Esophagus muscularis mucosa (tissue), 4 donors: ENCODE data around the gene SERPINF2. TPM values are rescaled to one million over a fixed set of nuclear protein-coding genes. Genes with fewer than 3 reads are reported as not detected.

ENCODE experiments used
- DNase-seq: peaks from one replicate; pipeline ENCODE4 v3.0.0-alpha.2; 2017; ENCODE audit errors: extremely low spot score
- H3K27ac ChIP-seq, 4 donors: fragments of 200-600 bp; sonication (generic); replicated peaks in 1 of 4; 1 replicate in 3 of 4; 2 replicates in 1 of 4; pipeline ENCODE4 v1.5.1; 2016 to 2019; ENCODE audit warnings: mild to moderate bottlenecking in 1 of 4
- H3K27me3 ChIP-seq, 4 donors: fragments of 200-600 bp; sonication (generic); one replicate each; pipeline versions ENCODE4 v1.5.1 to v1.6.0; 2016 to 2019
- H3K36me3 ChIP-seq, 4 donors: fragments of 200-600 bp; sonication (generic); one replicate each; pipeline ENCODE4 v1.5.1; 2016 to 2019
- H3K4me1 ChIP-seq, 4 donors: fragments of 200-600 bp; sonication (generic); one replicate each; pipeline ENCODE4 v1.5.1; 2016 to 2019
- H3K4me3 ChIP-seq, 4 donors: fragments of 200-600 bp; sonication (generic); 1 replicate in 2 of 4; 2 replicates in 2 of 4; pipeline ENCODE4 v1.5.1; 2016 to 2019; ENCODE audit warnings: mild to moderate bottlenecking in 4 of 4, moderate library complexity in 1 of 4
- H3K9me3 ChIP-seq, 4 donors: fragments of 200-600 bp; sonication (generic); 1 replicate in 3 of 4; 2 replicates in 1 of 4; pipeline ENCODE4 v1.5.1; 2016 to 2019
- EP300 ChIP-seq: sonication (generic); formaldehyde crosslinking; IDR thresholded peaks from one replicate; pipeline ENCODE4 v1.6.1; 2017; ENCODE audit warnings: antibody characterized with exemption
- POLR2A ChIP-seq: fragments of 450-650 bp; IDR thresholded peaks from one replicate; pipeline ENCODE4 v1.6.1; 2017; ENCODE audit warnings: antibody characterized with exemption, moderate library complexity, mild to moderate bottlenecking, low read depth
- POLR2AphosphoS5 ChIP-seq, 2 donors: sonication (generic); formaldehyde crosslinking; IDR thresholded peaks; one replicate each; pipeline ENCODE4 v1.6.1; 2017; ENCODE audit warnings: antibody characterized with exemption in 2 of 2
- WGBS: methylation state at CpG from one replicate; pipeline ENCODE4 v1.1.5; 2018; 5-methylcytosine and 5-hydroxymethylcytosine counted together
- intact Hi-C: fragments of 100-400 bp; cut with DNase I; formaldehyde crosslinking; loops from one replicate; pipeline ENCODE4 v1.15.1; 2023
- total RNA-seq, 4 donors: library from RNA; depleted of rRNA; stranded (reverse); fragments of >200 nt; gene quantifications; one replicate each; pipeline versions ENCODE4 v1.1.0 to v1.2.1, GENCODE V29; 2016
- TF ChIP-seq, protein P1 (sequence below), 3 experiments: fragments of 200-600 bp in 2 of 3; fragments of 450-650 bp in 1 of 3; sonication (generic) in 2 of 3; IDR thresholded peaks; one replicate each; pipeline ENCODE4 v1.5.1; 2017 to 2019; ENCODE audit warnings: antibody characterized with exemption in 3 of 3, mild to moderate bottlenecking in 2 of 3, moderate library complexity in 1 of 3

Gene SERPINF2
- total RNA-seq, 4 donors from 2014 or later, result 2.4 to 7.5 (median 3.4) TPM

GRCh38 chr17:1755827-1756262 lies 13.2 kb downstream of the SERPINF2 start:
- no peak for TF ChIP-seq POLR2AphosphoS5 (IDR thresholded peaks at IDR 0.05)
- no peak for TF ChIP-seq POLR2A
- TF ChIP-seq, protein P1, sequence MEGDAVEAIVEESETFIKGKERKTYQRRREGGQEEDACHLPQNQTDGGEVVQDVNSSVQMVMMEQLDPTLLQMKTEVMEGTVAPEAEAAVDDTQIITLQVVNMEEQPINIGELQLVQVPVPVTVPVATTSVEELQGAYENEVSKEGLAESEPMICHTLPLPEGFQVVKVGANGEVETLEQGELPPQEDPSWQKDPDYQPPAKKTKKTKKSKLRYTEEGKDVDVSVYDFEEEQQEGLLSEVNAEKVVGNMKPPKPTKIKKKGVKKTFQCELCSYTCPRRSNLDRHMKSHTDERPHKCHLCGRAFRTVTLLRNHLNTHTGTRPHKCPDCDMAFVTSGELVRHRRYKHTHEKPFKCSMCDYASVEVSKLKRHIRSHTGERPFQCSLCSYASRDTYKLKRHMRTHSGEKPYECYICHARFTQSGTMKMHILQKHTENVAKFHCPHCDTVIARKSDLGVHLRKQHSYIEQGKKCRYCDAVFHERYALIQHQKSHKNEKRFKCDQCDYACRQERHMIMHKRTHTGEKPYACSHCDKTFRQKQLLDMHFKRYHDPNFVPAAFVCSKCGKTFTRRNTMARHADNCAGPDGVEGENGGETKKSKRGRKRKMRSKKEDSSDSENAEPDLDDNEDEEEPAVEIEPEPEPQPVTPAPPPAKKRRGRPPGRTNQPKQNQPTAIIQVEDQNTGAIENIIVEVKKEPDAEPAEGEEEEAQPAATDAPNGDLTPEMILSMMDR (IDR thresholded peaks at IDR 0.05), result no peak
- TF ChIP-seq EP300, result no peak
- Histone ChIP-seq H3K4me1 (peaks cover 0 to 5% (median 2%) of the 10 kb centered on the region in 4 donors), H3K9me3 (no peaks in the 10 kb centered on the region), H3K4me3 (no peak overlapping the region), H3K27me3 (peaks cover 0 to 11% (median 0%) of the 10 kb centered on the region in 4 donors), H3K27ac (no peak overlapping the region), H3K36me3 (no peaks in the 10 kb centered on the region)
- 66% methylated on average over 17 of the region's 17 CpGs for WGBS
- DNase-seq, result no peak
- intact Hi-C loops, result no loop called here

GRCh38 chr17:1758807-1759206 lies 16.1 kb downstream of the SERPINF2 start:
- H3K27me3 ChIP-seq, result peaks cover 0 to 11% (median 0%) of the 10 kb centered on the region in 4 donors
- H3K36me3 ChIP-seq, result no peaks in the 10 kb centered on the region
- 79% methylated on average over 15 of the region's 15 CpGs for WGBS
- no peak overlapping the region for H3K27ac ChIP-seq
- no peak for DNase-seq
- intact Hi-C loops, result no loop called here
- no peaks in the 10 kb centered on the region for H3K9me3 ChIP-seq
- peaks cover 5 to 13% (median 10%) of the 10 kb centered on the region in 4 donors for H3K4me1 ChIP-seq
- no peak overlapping the region for H3K4me3 ChIP-seq
- TF ChIP-seq EP300 (no peak), POLR2AphosphoS5 (IDR thresholded peaks at IDR 0.05) (no peak), POLR2A (no peak)
- TF ChIP-seq, protein P1 (IDR thresholded peaks at IDR 0.05), result no peak

- TF ChIP-seq, protein P1 (IDR thresholded peaks at IDR 0.05), result no peak
- no peak for TF ChIP-seq POLR2A
- no peak for TF ChIP-seq EP300
- no peak for TF ChIP-seq POLR2AphosphoS5 (IDR thresholded peaks at IDR 0.05)
- Histone ChIP-seq H3K4me1 (peaks cover 10 to 20% (median 17%) of the 10 kb centered on the region in 4 donors), H3K27ac (no peak overlapping the region), H3K4me3 (no peak overlapping the region), H3K9me3 (no peaks in the 10 kb centered on the region), H3K27me3 (peaks cover 0 to 9% (median 0%) of the 10 kb centered on the region in 4 donors), H3K36me3 (no peaks in the 10 kb centered on the region)
- no peak for DNase-seq
- 78% methylated on average over 5 of the region's 5 CpGs for WGBS
- intact Hi-C loops, result no loop called here
Measured at GRCh38 chr17:1759529-1759928, 16.9 kb downstream of the SERPINF2 start.

DNA sequence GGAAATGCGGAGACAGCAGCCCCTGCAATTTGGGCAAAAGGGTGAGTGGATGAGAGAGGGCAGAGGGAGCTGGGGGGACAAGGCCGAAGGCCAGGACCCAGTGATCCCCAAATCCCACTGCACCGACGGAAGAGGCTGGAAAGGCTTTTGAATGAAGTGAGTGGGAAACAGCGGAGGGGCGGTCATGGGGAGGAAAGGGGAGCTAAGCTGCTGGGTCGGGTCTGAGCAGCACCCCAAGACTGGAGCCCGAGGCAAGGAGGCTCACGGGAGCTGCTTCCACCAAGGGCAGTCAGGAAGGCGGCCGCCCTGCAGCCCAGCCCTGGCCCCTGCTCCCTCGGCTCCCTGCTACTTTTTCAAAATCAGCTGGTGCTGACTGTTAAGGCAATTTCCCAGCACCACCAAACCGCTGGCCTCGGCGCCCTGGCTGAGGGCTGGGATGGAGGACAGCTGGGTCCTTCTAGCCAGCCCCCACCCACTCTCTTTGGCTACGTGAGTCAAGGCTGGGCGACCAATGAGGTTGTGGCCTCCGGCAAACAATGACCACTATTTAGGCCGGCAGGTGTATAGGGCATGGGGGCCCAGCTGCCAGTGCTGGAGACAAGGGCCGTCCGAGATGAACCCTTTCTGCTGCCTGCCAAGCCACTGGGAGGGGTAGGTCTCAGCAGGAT lies 19.7 kb downstream of the SERPINF2 start:
- H3K27ac ChIP-seq, result peak overlapping the region; percentile 77 to 81 (median 80)
- DNase-seq, result no peak
- peak overlapping the region; percentile 48 to 57 (median 50) for H3K4me3 ChIP-seq

More for the DNA sequence above, 19.7 kb downstream of the SERPINF2 start:
- no peaks in the 10 kb centered on the region for H3K9me3 ChIP-seq
- H3K36me3 ChIP-seq, result no peaks in the 10 kb centered on the region
- WGBS, result 74% methylated on average over 11 of the region's 21 CpGs
- peaks cover 0 to 22% (median 0%) of the 10 kb centered on the region in 4 donors for H3K27me3 ChIP-seq
- TF ChIP-seq POLR2AphosphoS5 (IDR thresholded peaks at IDR 0.05) (peak in 1 of 2 donors; percentile 23), EP300 (no peak), POLR2A (peak; percentile 45)
- peaks cover 16 to 41% (median 38%) of the 10 kb centered on the region in 4 donors for H3K4me1 ChIP-seq
- intact Hi-C loops, result no loop called here
